ENCODE results near the gene COG6. TPM values are rescaled to one million over a fixed set of nuclear protein-coding genes. Genes with fewer than 3 reads are reported as not detected.

COG6 gene
- polyA plus RNA-seq, 1 of the 3 experiments (the other 2 are of a cell fraction), result 13.1 TPM

DNA sequence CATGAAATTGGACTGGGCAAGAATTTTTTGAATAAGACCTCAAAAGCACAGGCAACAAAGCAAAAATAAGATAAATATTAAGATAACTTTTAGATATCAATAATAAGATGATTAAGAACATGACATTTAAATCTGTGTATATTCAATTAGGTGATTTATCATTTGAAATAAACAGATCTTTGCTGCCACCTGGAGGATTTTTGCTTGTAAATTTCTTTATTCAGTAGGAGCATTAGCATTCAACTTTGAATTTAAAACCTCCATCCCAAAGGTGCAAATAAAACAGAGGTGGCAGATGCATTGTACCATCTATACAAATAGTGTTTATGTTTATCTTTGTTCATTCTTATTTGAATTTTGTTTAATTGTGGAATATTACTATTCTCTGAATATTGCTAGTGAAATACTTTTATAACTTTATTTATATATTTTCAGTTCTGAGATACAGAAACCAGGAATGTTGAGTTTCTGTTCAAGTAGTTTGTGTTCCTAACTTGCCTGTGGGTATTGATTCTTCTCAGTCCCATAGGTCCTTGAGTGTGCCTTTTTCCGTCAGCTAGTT, 20.9 kb downstream of the COG6 start:
- H3K79me2 ChIP-seq (ENCODE audit: insufficient read depth), result no peaks in the 10 kb centered on the region
- ChIA-PET POLR2A (no interaction called here), CTCF (interaction anchor here (1.0 to 2.2 kb wide), 11 partner anchors 14 to 1007 kb away, joined by 3 to 11 read pairs (median 3); no protein-coding TSS in a partner anchor)
- H3K9me3 ChIP-seq, result no peaks in the 10 kb centered on the region
- no peak overlapping the region for H2AFZ ChIP-seq (ENCODE audit: low read depth)
- H3K4me2 ChIP-seq, result no peak overlapping the region
- peaks cover 2% of the 10 kb centered on the region for H3F3A ChIP-seq (replicated peaks; ENCODE audit: insufficient read depth)
- peaks cover 43 to 48% of the 10 kb centered on the region in 2 experiments for H3K36me3 ChIP-seq (replicated peaks in 1 of 2; ENCODE audit: control insufficient read depth in 1 of 2, insufficient read depth in 2 of 2, low read length in 1 of 2)
- H3K9me2 ChIP-seq, result no peaks in the 10 kb centered on the region
- H3K27me3 ChIP-seq (ENCODE audit: insufficient read depth), result no peaks in the 10 kb centered on the region
- H4K20me1 ChIP-seq (ENCODE audit: insufficient read depth), result no peaks in the 10 kb centered on the region
- H3K27ac ChIP-seq (ENCODE audit: low read depth in 2 of 2, low read length in 1 of 2), result no peak overlapping the region
- TF ChIP-seq CHD2 (IDR thresholded peaks at IDR 0.05; ENCODE audit: low read length, partially characterized antibody), result no peak
- TF ChIP-seq SMC3 (IDR thresholded peaks at IDR 0.05; ENCODE audit: low read depth, low read length), result peak; percentile 33
- TF ChIP-seq, protein P1, sequence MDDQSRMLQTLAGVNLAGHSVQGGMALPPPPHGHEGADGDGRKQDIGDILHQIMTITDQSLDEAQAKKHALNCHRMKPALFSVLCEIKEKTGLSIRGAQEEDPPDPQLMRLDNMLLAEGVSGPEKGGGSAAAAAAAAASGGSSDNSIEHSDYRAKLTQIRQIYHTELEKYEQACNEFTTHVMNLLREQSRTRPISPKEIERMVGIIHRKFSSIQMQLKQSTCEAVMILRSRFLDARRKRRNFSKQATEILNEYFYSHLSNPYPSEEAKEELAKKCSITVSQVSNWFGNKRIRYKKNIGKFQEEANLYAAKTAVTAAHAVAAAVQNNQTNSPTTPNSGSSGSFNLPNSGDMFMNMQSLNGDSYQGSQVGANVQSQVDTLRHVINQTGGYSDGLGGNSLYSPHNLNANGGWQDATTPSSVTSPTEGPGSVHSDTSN (IDR thresholded peaks at IDR 0.05), result no peak
- TF ChIP-seq, protein P2, sequence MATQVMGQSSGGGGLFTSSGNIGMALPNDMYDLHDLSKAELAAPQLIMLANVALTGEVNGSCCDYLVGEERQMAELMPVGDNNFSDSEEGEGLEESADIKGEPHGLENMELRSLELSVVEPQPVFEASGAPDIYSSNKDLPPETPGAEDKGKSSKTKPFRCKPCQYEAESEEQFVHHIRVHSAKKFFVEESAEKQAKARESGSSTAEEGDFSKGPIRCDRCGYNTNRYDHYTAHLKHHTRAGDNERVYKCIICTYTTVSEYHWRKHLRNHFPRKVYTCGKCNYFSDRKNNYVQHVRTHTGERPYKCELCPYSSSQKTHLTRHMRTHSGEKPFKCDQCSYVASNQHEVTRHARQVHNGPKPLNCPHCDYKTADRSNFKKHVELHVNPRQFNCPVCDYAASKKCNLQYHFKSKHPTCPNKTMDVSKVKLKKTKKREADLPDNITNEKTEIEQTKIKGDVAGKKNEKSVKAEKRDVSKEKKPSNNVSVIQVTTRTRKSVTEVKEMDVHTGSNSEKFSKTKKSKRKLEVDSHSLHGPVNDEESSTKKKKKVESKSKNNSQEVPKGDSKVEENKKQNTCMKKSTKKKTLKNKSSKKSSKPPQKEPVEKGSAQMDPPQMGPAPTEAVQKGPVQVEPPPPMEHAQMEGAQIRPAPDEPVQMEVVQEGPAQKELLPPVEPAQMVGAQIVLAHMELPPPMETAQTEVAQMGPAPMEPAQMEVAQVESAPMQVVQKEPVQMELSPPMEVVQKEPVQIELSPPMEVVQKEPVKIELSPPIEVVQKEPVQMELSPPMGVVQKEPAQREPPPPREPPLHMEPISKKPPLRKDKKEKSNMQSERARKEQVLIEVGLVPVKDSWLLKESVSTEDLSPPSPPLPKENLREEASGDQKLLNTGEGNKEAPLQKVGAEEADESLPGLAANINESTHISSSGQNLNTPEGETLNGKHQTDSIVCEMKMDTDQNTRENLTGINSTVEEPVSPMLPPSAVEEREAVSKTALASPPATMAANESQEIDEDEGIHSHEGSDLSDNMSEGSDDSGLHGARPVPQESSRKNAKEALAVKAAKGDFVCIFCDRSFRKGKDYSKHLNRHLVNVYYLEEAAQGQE (IDR thresholded peaks at IDR 0.05; ENCODE audit: low read depth, low read length), result no peak
- TF ChIP-seq NRF1 (IDR thresholded peaks at IDR 0.05; ENCODE audit: low read depth, low read length), result no peak
- TF ChIP-seq FOSL2 (IDR thresholded peaks at IDR 0.05; ENCODE audit: borderline replicate concordance, low read depth), result no peak
- no peak for TF ChIP-seq NFIC (IDR thresholded peaks at IDR 0.05; ENCODE audit: borderline replicate concordance)
- TF ChIP-seq, protein P3, sequence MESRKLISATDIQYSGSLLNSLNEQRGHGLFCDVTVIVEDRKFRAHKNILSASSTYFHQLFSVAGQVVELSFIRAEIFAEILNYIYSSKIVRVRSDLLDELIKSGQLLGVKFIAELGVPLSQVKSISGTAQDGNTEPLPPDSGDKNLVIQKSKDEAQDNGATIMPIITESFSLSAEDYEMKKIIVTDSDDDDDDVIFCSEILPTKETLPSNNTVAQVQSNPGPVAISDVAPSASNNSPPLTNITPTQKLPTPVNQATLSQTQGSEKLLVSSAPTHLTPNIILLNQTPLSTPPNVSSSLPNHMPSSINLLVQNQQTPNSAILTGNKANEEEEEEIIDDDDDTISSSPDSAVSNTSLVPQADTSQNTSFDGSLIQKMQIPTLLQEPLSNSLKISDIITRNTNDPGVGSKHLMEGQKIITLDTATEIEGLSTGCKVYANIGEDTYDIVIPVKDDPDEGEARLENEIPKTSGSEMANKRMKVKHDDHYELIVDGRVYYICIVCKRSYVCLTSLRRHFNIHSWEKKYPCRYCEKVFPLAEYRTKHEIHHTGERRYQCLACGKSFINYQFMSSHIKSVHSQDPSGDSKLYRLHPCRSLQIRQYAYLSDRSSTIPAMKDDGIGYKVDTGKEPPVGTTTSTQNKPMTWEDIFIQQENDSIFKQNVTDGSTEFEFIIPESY (IDR thresholded peaks at IDR 0.05; ENCODE audit: borderline replicate concordance, low read depth), result no peak
- no peak for TF ChIP-seq FOXJ3 (CRISPR knock-in tag; IDR thresholded peaks at IDR 0.05)
- TF ChIP-seq, protein P4, sequence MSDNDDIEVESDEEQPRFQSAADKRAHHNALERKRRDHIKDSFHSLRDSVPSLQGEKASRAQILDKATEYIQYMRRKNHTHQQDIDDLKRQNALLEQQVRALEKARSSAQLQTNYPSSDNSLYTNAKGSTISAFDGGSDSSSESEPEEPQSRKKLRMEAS (IDR thresholded peaks at IDR 0.05; ENCODE audit: low read depth), result no peak
- TF ChIP-seq, protein P5, sequence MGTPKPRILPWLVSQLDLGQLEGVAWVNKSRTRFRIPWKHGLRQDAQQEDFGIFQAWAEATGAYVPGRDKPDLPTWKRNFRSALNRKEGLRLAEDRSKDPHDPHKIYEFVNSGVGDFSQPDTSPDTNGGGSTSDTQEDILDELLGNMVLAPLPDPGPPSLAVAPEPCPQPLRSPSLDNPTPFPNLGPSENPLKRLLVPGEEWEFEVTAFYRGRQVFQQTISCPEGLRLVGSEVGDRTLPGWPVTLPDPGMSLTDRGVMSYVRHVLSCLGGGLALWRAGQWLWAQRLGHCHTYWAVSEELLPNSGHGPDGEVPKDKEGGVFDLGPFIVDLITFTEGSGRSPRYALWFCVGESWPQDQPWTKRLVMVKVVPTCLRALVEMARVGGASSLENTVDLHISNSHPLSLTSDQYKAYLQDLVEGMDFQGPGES (IDR thresholded peaks at IDR 0.05; ENCODE audit: low read depth, low read length), result no peak
- TF ChIP-seq TEAD4 (IDR thresholded peaks at IDR 0.05; ENCODE audit: borderline replicate concordance, insufficient read depth), result no peak
- TF ChIP-seq MEF2A (IDR thresholded peaks at IDR 0.05; ENCODE audit: borderline replicate concordance, low read depth), result no peak
- TF ChIP-seq GATA2 (CRISPR knock-in tag; IDR thresholded peaks at IDR 0.05), result no peak
- TF ChIP-seq JUND (IDR thresholded peaks at IDR 0.05), result no peak
- TF ChIP-seq, protein P6, sequence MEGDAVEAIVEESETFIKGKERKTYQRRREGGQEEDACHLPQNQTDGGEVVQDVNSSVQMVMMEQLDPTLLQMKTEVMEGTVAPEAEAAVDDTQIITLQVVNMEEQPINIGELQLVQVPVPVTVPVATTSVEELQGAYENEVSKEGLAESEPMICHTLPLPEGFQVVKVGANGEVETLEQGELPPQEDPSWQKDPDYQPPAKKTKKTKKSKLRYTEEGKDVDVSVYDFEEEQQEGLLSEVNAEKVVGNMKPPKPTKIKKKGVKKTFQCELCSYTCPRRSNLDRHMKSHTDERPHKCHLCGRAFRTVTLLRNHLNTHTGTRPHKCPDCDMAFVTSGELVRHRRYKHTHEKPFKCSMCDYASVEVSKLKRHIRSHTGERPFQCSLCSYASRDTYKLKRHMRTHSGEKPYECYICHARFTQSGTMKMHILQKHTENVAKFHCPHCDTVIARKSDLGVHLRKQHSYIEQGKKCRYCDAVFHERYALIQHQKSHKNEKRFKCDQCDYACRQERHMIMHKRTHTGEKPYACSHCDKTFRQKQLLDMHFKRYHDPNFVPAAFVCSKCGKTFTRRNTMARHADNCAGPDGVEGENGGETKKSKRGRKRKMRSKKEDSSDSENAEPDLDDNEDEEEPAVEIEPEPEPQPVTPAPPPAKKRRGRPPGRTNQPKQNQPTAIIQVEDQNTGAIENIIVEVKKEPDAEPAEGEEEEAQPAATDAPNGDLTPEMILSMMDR (IDR thresholded peaks at IDR 0.05), result peak; percentile 66
- no peak for TF ChIP-seq EP300 (IDR thresholded peaks at IDR 0.05; ENCODE audit: borderline replicate concordance in 1 of 2, low read depth in 1 of 2, low read length in 1 of 2)
- TF ChIP-seq RXRA (IDR thresholded peaks at IDR 0.05; ENCODE audit: borderline replicate concordance, low read depth), result no peak
- peak; percentile 64 for TF ChIP-seq RAD21 (IDR thresholded peaks at IDR 0.05; ENCODE audit: low read length)
- DNase-seq, result peak; percentile 19
- WGBS (ENCODE audit: low lambda C conversion rate), result 91% methylated on average over 1 of the region's 1 CpG
- H3K4me1 ChIP-seq (ENCODE audit: control insufficient read depth in 1 of 2, insufficient read depth in 2 of 2, low read depth in 1 of 2, low read length in 1 of 2), result no peaks in the 10 kb centered on the region; a peak in 1 of 4 replicates
- H3K9ac ChIP-seq, result no peak overlapping the region
- H3K4me3 ChIP-seq (ENCODE audit: low read depth in 2 of 2, low read length in 1 of 2), result no peak overlapping the region
